Measurements from ENCODE around the gene TSPAN14. TPM values are rescaled to one million over a fixed set of nuclear protein-coding genes. Genes with fewer than 3 reads are reported as not detected.

Gene TSPAN14
- total and polyA plus RNA-seq, 2 of the 8 experiments (the other 6 are each of a cell fraction or from before 2014, with no cell fraction given): 47.4 to 57.8 TPM

GRCh38 chr10:80472234-80473095, 18.4 kb downstream of the TSPAN14 start:
- Histone ChIP-seq H4K8ac (ENCODE audit: extremely low read depth, insufficient read depth, low read length) (no peak overlapping the region), H3K4me1 (replicated peaks in 1 of 4; ENCODE audit: control insufficient read depth in 3 of 4, insufficient read depth in 4 of 4, low read length in 3 of 4) (peaks cover 6 to 28% (median 11%) of the 10 kb centered on the region in 4 experiments), H3K27me3 (replicated peaks in 1 of 4; ENCODE audit: control insufficient read depth in 3 of 4, extremely low read depth in 1 of 4, insufficient read depth in 3 of 4, low read length in 3 of 4) (peaks cover 0 to 11% (median 4%) of the 10 kb centered on the region in 4 experiments; a peak in 4 of 7 replicates), H3K18ac (ENCODE audit: extremely low read depth, low read length) (no peak overlapping the region), H2BK5ac (ENCODE audit: low read depth, low read length) (no peak overlapping the region), H2AFZ (ENCODE audit: low read length) (no peak overlapping the region), H4K5ac (ENCODE audit: insufficient read length, low read depth, low read length) (no peak overlapping the region), H3K27ac (ENCODE audit: low read depth, low read length) (no peak overlapping the region), H3K36me3 (ENCODE audit: control insufficient read depth in 2 of 4, insufficient read depth in 4 of 4, low read length in 3 of 4) (peaks cover 0 to 3% (median 0%) of the 10 kb centered on the region in 4 experiments; a peak in 2 of 8 replicates), H2AK5ac (ENCODE audit: low read depth, low read length) (no peak overlapping the region), H3K23me2 (ENCODE audit: low read depth, low read length) (no peaks in the 10 kb centered on the region), H2BK15ac (ENCODE audit: low read length) (no peak overlapping the region), H3K4me3 (ENCODE audit: extremely low read depth in 1 of 4, insufficient read depth in 2 of 4, low read depth in 3 of 4, low read length in 4 of 4) (no peak overlapping the region), H3K14ac (ENCODE audit: insufficient read length) (no peak overlapping the region), H3K56ac (replicated peaks; ENCODE audit: insufficient read length, low read depth, low read length) (no peak overlapping the region), H3K23ac (ENCODE audit: insufficient read length) (no peak overlapping the region), H2BK12ac (ENCODE audit: low read depth, low read length) (no peak overlapping the region), H3K9me3 (ENCODE audit: insufficient read depth in 2 of 2, low read depth in 1 of 2, low read length in 1 of 2) (no peaks in the 10 kb centered on the region), H3K79me2 (ENCODE audit: control insufficient read depth in 1 of 2, insufficient read depth in 2 of 2, low read length in 2 of 2) (peaks cover 0 to 81% of the 10 kb centered on the region in 2 experiments), H4K20me1 (replicated peaks in 1 of 2; ENCODE audit: control insufficient read depth in 1 of 2, insufficient read depth in 2 of 2, low read length in 2 of 2) (peaks cover 30 to 47% of the 10 kb centered on the region in 2 experiments), H3K9ac (replicated peaks in 1 of 4; ENCODE audit: extremely low read depth in 1 of 4, low read depth in 3 of 4, low read length in 3 of 4) (no peak overlapping the region), H3K4me2 (ENCODE audit: insufficient read depth in 1 of 2, low read depth in 2 of 2, low read length in 2 of 2) (no peak overlapping the region), H2BK120ac (replicated peaks; ENCODE audit: low read depth, low read length) (no peak overlapping the region), H4K91ac (replicated peaks; ENCODE audit: insufficient read length, low read length) (no peak overlapping the region), H3K4ac (replicated peaks; ENCODE audit: insufficient read length, low read depth, low read length) (no peak overlapping the region), H2BK20ac (ENCODE audit: low read length) (no peak overlapping the region), H3K79me1 (ENCODE audit: low read depth, low read length) (peaks cover 11% of the 10 kb centered on the region)
- WGBS, 2 experiments (ENCODE audit: extremely low coverage in 1 of 2, insufficient coverage in 1 of 2, insufficient read length in 1 of 2, insufficient replicate concordance in 2 of 2, low coverage in 1 of 2, low lambda C conversion rate in 2 of 2, missing lambda C conversion rate in 1 of 2): 82% methylated on average over 9 of the region's 9 CpGs; no CpG with 5 or more reads in 1 of the 2 experiments
- DNase-seq (ENCODE audit: low read depth in 1 of 2, low spot score in 2 of 2) (no peak), FAIRE-seq (no peak)
- ChIA-PET CTCF (ENCODE audit: partially characterized antibody) (interaction anchor here (0.7 to 38.4 kb wide), 7 partner anchors 15 to 1064 kb away, joined by 3 to 1263 read pairs (median 3); partner anchors contain the start of gene TSPAN14), POLR2A (ENCODE audit: partially characterized antibody) (interaction anchor here (0.6 to 0.9 kb wide), 2 partner anchors 9 to 160 kb away, joined by 3 read pairs; no protein-coding TSS in a partner anchor)
- TF ChIP-seq ASH2L (IDR thresholded peaks at IDR 0.05; ENCODE audit: low read length) (no peak), E2F6 (IDR thresholded peaks at IDR 0.05) (no peak), CHD2 (IDR thresholded peaks at IDR 0.05; ENCODE audit: low read length) (no peak)
